GM21360 (cell line): ENCODE measurements around the gene GRK2.
A peak's percentile ranks its signal among the peaks of the same experiment; 100 is the strongest.
"Not testable (repeated sequence)": the region's sequence is repeated elsewhere in the genome, so short reads cannot be mapped to it uniquely, and the experiment has no call there.

Source experiments
- ATAC-seq: cut with Tn5 transposase; IDR thresholded peaks from one replicate; pipeline ENCODE4 v1.9.1; 2021; ENCODE audit warnings: mild to moderate bottlenecking, moderate library complexity; ENCODE audit not compliant: unreplicated experiment

GRK2 gene

GRCh38 chr11:67311051-67311555 is 44.8 kb downstream of the GRK2 start:
- ATAC-seq: no peak

- no peak for ATAC-seq
Observed at GRCh38 chr11:67311556-67312082, 45.3 kb downstream of the GRK2 start.

GRCh38 chr11:67312187-67313021 is 46.1 kb downstream of the GRK2 start:
- no peak for ATAC-seq

GRCh38 chr11:67313125-67313890 is 47.0 kb downstream of the GRK2 start:
- no peak for ATAC-seq

- ATAC-seq: no peak
Observed at GRCh38 chr11:67314218-67314617, 47.9 kb downstream of the GRK2 start.

- no peak for ATAC-seq
Observed at GRCh38 chr11:67315325-67315909, 49.1 kb downstream of the GRK2 start.

- ATAC-seq: no peak
Observed at GRCh38 chr11:67316882-67317204, 50.6 kb downstream of the GRK2 start.

- ATAC-seq: peak; percentile 85
Observed at GRCh38 chr11:67317205-67317887, 51.1 kb downstream of the GRK2 start.

- ATAC-seq: no peak
Observed at GRCh38 chr11:67317888-67318555, 51.7 kb downstream of the GRK2 start.

GRCh38 chr11:67318876-67319275 is 52.6 kb downstream of the GRK2 start:
- ATAC-seq: not testable (repeated sequence)

- no peak for ATAC-seq
Observed at GRCh38 chr11:67320011-67320410, 53.7 kb downstream of the GRK2 start.

- ATAC-seq: no peak
Observed at GRCh38 chr11:67320691-67321090, 54.4 kb downstream of the GRK2 start.

GRCh38 chr11:67321313-67321871 is 55.1 kb downstream of the GRK2 start:
- no peak for ATAC-seq

- no peak for ATAC-seq
Observed at GRCh38 chr11:67322049-67322448, 55.8 kb downstream of the GRK2 start.

- no peak for ATAC-seq
Observed at GRCh38 chr11:67323526-67323925, 57.3 kb downstream of the GRK2 start.

GRCh38 chr11:67332081-67332691 is 65.9 kb downstream of the GRK2 start:
- ATAC-seq: no peak
